K562 (cell line): Measurements from ENCODE around the gene PRR23E. TPM values are rescaled to one million over a fixed set of nuclear protein-coding genes. Genes with fewer than 3 reads are reported as not detected.

Experiments used
- CBFB ChIP-seq: sonication (generic); formaldehyde crosslinking; IDR thresholded peaks from 2 replicates; pipeline ENCODE4 v1.4.0; 2020; ENCODE audit warnings: mild to moderate bottlenecking, missing genetic modification reagents
- CHD7 ChIP-seq: fragments of 200-600 bp; sonication (generic); IDR thresholded peaks from one replicate; pipeline ENCODE4 v1.6.1; 2012; ENCODE audit warnings: mild to moderate bottlenecking, low read depth, low read length, inconsistent platforms
- HMBOX1 ChIP-seq: sonication (generic); IDR thresholded peaks from 2 replicates; pipeline ENCODE4 v1.6.1; 2016
- IRF9 ChIP-seq: fragments of 450-650 bp; IDR thresholded peaks from 2 replicates; pipeline ENCODE4 v1.6.1; 2016; ENCODE audit warnings: missing biosample characterization, missing genetic modification characterization
- MYBL2 ChIP-seq, 2 experiments: fragments of 450-650 bp in 1 of 2; sonication (generic) in 1 of 2; formaldehyde crosslinking in 1 of 2; IDR thresholded peaks; 2 replicates each; pipeline versions ENCODE4 v1.6.1 to v1.8.1; 2017 to 2022; ENCODE audit warnings: borderline replicate concordance in 1 of 2, inconsistent platforms in 1 of 2, low read depth in 1 of 2, mild to moderate bottlenecking in 1 of 2, missing genetic modification reagents in 1 of 2, moderate library complexity in 1 of 2
- ZEB2 ChIP-seq: fragments of 450-650 bp; IDR thresholded peaks from 2 replicates; pipeline ENCODE4 v1.6.1; 2016
- ZNF445 ChIP-seq: fragments of 250-450 bp; sonication (Bioruptor Pico); IDR thresholded peaks from 2 replicates; pipeline ENCODE4 v1.4.0; 2020; ENCODE audit warnings: low read depth, mild to moderate bottlenecking, moderate library complexity
- polyA plus RNA-seq, 8 experiments: library from polyadenylated mRNA; depleted of rRNA in 4 of 8; stranded (reverse) in 5 of 8; unstranded in 3 of 8; fragments of >200 nt; fragmentation: Nextera tagmentation in 2 of 8; fragmentation: Illumina TruSeq in 1 of 8; extraction: Ambion mirVana in 2 of 8; extraction: Trizol in 1 of 8; gene quantifications; 2 replicates each; pipeline versions ENCODE4 v1.2.1 to v1.2.3, GENCODE V29; 2011 to 2014; ENCODE audit warnings: inconsistent platforms in 1 of 8, missing spikeins in 1 of 8
- total RNA-seq, 7 experiments: library from RNA; depleted of rRNA in 6 of 7; stranded (reverse); fragments of >200 nt in 6 of 7; fragmentation: Illumina TruSeq in 2 of 7; extraction: Trizol in 2 of 7; gene quantifications; 2 replicates each; pipeline versions ENCODE4 v1.2.1 to v1.2.3, GENCODE V29; 2011 to 2021; ENCODE audit warnings: low replicate concordance in 1 of 7

The PRR23E gene
- total and polyA plus RNA-seq, 9 of the 15 experiments (the other 6 are each of a cell fraction or from before 2014, with no cell fraction given) = not detected

- TF ChIP-seq CHD7 = no peak
- TF ChIP-seq ZEB2 = no peak
- TF ChIP-seq CBFB (CRISPR knock-in tag) = no peak
- TF ChIP-seq MYBL2 (IDR thresholded peaks at IDR 0.05; ENCODE audit: low read depth) = no peak
- no peak for TF ChIP-seq MYBL2 (CRISPR knock-in tag; IDR thresholded peaks at IDR 0.05; ENCODE audit: borderline replicate concordance)
- no peak for TF ChIP-seq ZNF445
- no peak for TF ChIP-seq HMBOX1
- no peak for TF ChIP-seq IRF9
Measured at GRCh38 chr3:127150513-127151250, 42.2 kb upstream of the PRR23E start (continued).
